GM19328 (cell line): ENCODE results near the gene GNAO1.

Experiments used
- ATAC-seq: cut with Tn5 transposase; IDR thresholded peaks from one replicate; pipeline ENCODE4 v1.9.1; 2021; ENCODE audit warnings: mild to moderate bottlenecking, moderate library complexity; ENCODE audit not compliant: unreplicated experiment

Gene GNAO1

GRCh38 chr16:56344518-56345405 is 153.5 kb downstream of the GNAO1 start:
- ATAC-seq, result no peak

GRCh38 chr16:56345406-56346050 is 154.2 kb downstream of the GNAO1 start:
- no peak for ATAC-seq

GRCh38 chr16:56346131-56346890 is 155.0 kb downstream of the GNAO1 start:
- ATAC-seq, result no peak

- ATAC-seq, result no peak
Measured at GRCh38 chr16:56347166-56347565, 155.9 kb downstream of the GNAO1 start.

GRCh38 chr16:56347670-56348069 is 156.4 kb downstream of the GNAO1 start:
- no peak for ATAC-seq

GRCh38 chr16:56348168-56349085 is 157.1 kb downstream of the GNAO1 start:
- no peak for ATAC-seq

- ATAC-seq, result no peak
Measured at GRCh38 chr16:56349086-56349415, 157.8 kb downstream of the GNAO1 start.

GRCh38 chr16:56349711-56350161 is 158.4 kb downstream of the GNAO1 start:
- no peak for ATAC-seq

GRCh38 chr16:56350491-56351405 is 159.5 kb downstream of the GNAO1 start:
- no peak for ATAC-seq

GRCh38 chr16:56351481-56351880 is 160.2 kb downstream of the GNAO1 start:
- ATAC-seq, result no peak

GRCh38 chr16:56352351-56353053 is 161.2 kb downstream of the GNAO1 start:
- ATAC-seq, result no peak

- no peak for ATAC-seq
Measured at GRCh38 chr16:56353054-56353921, 162.0 kb downstream of the GNAO1 start.

- ATAC-seq, result no peak
Measured at GRCh38 chr16:56354016-56354415, 162.7 kb downstream of the GNAO1 start.

GRCh38 chr16:56354746-56355145 is 163.5 kb downstream of the GNAO1 start:
- ATAC-seq, result no peak

GRCh38 chr16:56355221-56355620 is 163.9 kb downstream of the GNAO1 start:
- ATAC-seq, result no peak

- no peak for ATAC-seq
Measured at GRCh38 chr16:56355786-56356275, 164.5 kb downstream of the GNAO1 start.
